PC-9 (cell line): ENCODE data around the gene LRP1B. TPM values are rescaled to one million over a fixed set of nuclear protein-coding genes. Genes with fewer than 3 reads are reported as not detected.

ENCODE experiments used
- BruUV-seq: library from RNA; stranded (reverse); fragments of 400-500 nt; replicated peaks from 2 replicates; lab custom pipeline; 2021; lab: Mats Ljungman, UMichigan
- CTCF ChIA-PET: fragments of 300-600 bp; sonication (Branson Sonifier 250); formaldehyde crosslinking; loops from one replicate; lab custom pipeline; 2022; ENCODE audit warnings: antibody characterized with exemption; lab: Charles Lee
- POLR2A ChIA-PET: fragments of 300-600 bp; sonication (Branson Sonifier 250); formaldehyde crosslinking; loops from one replicate; lab custom pipeline; 2022; ENCODE audit warnings: antibody characterized with exemption; ENCODE audit not compliant: unreplicated experiment; lab: Charles Lee
- DNase-seq, 2 experiments: peaks; one replicate each; pipeline versions ENCODE4 v3.0.0 to v3.0.0-alpha.2; 2015 to 2022; ENCODE audit warnings: mixed read lengths in 1 of 2
- H2AFZ ChIP-seq: fragments of 200-600 bp; sonication (generic); 2 replicates; pipeline ENCODE4 v1.8.1; 2017; ENCODE audit warnings: antibody characterized with exemption
- H3F3A ChIP-seq: fragments of 200-600 bp; sonication (generic); 2 replicates; pipeline ENCODE4 v1.8.1; 2017; ENCODE audit warnings: antibody characterized with exemption, mild to moderate bottlenecking, low read depth; ENCODE audit not compliant: insufficient read depth
- H3K27ac ChIP-seq: fragments of 200-600 bp; sonication (generic); 2 replicates; pipeline ENCODE4 v1.6.1; 2016; ENCODE audit warnings: mixed run types
- H3K27me3 ChIP-seq: fragments of 200-600 bp; sonication (generic); 2 replicates; pipeline ENCODE4 v1.6.1; 2016; ENCODE audit warnings: low read depth, mixed run types; ENCODE audit not compliant: insufficient read depth
- H3K36me3 ChIP-seq: fragments of 200-600 bp; sonication (generic); 2 replicates; pipeline ENCODE4 v1.6.1; 2016; ENCODE audit warnings: low read depth, mixed run types
- H3K4me1 ChIP-seq: fragments of 200-600 bp; sonication (generic); replicated peaks from 2 replicates; pipeline ENCODE4 v1.6.1; 2016; ENCODE audit warnings: mixed run types; ENCODE audit not compliant: insufficient read depth
- H3K4me2 ChIP-seq: fragments of 200-600 bp; sonication (generic); 2 replicates; pipeline ENCODE4 v1.6.1; 2017; ENCODE audit warnings: mixed run types
- H3K4me3 ChIP-seq: fragments of 200-600 bp; sonication (generic); 2 replicates; pipeline ENCODE4 v1.6.1; 2016; ENCODE audit warnings: mixed run types
- H3K79me2 ChIP-seq: fragments of 200-600 bp; sonication (generic); 2 replicates; pipeline ENCODE4 v1.6.1; 2017; ENCODE audit warnings: low read depth, mixed run types
- H3K9me2 ChIP-seq: fragments of 200-600 bp; sonication (generic); 2 replicates; pipeline ENCODE4 v1.8.1; 2017; ENCODE audit warnings: mild to moderate bottlenecking; ENCODE audit not compliant: insufficient read depth
- H3K9me3 ChIP-seq: fragments of 200-600 bp; sonication (generic); 2 replicates; pipeline ENCODE4 v1.8.1; 2016; ENCODE audit warnings: low read depth; ENCODE audit not compliant: insufficient read depth
- H4K20me1 ChIP-seq: fragments of 200-600 bp; sonication (generic); 2 replicates; pipeline ENCODE4 v1.8.1; 2017; ENCODE audit not compliant: insufficient read depth
- EZH2 ChIP-seq: fragments of 200-600 bp; sonication (generic); IDR thresholded peaks from 2 replicates; pipeline ENCODE4 v1.8.0; 2017; ENCODE audit warnings: antibody characterized with exemption, low read depth
- intact Hi-C: fragments of 100-400 bp; cut with micrococcal nuclease; formaldehyde crosslinking; loops from one replicate; pipeline ENCODE4 v1.10.0; 2022; ENCODE audit not compliant: unreplicated experiment
- total RNA-seq: library from RNA; stranded (reverse); gene quantifications from 2 replicates; pipeline ENCODE4 v1.2.3, GENCODE V29; 2021
- TF ChIP-seq, protein P1 (sequence below): fragments of 200-600 bp; sonication (generic); conservative IDR thresholded peaks from 2 replicates; pipeline ENCODE4 v1.6.1; 2017; ENCODE audit warnings: mixed run types, antibody characterized with exemption, mild to moderate bottlenecking, moderate library complexity

LRP1B gene
- total RNA-seq, 1 experiment from 2014 or later = 1.7 TPM

DNA sequence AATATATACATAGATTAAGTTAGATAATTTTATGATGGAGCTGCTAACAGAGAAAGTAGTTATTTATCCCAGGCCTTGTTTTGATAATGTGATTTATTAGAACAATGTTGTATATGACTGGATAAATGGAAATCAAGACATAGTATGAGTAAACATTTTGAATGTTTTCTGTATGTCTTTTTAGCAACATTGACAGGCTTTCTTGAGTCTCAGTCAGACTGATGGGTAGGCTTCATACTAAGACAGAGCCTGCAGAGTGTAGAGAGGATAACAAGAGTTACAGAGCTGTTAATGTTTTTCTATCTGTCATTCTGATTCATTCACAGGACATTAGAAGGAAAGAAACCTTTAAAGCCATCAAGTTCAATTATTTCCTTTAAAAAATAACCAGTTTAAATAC, 478.5 kb downstream of the LRP1B start:
- intact Hi-C loops = no loop called here
- H3K4me2 ChIP-seq = no peak overlapping the region
- no peaks in the 10 kb centered on the region for H3K36me3 ChIP-seq
- no peaks in the 10 kb centered on the region for H3K4me1 ChIP-seq
- H3K79me2 ChIP-seq = no peaks in the 10 kb centered on the region
- H3K4me3 ChIP-seq = no peak overlapping the region
- H4K20me1 ChIP-seq = no peaks in the 10 kb centered on the region
- ChIA-PET POLR2A (no interaction called here), CTCF (no interaction called here)
- no peak overlapping the region for H2AFZ ChIP-seq
- H3K27ac ChIP-seq = no peak overlapping the region
- BruUV-seq = no TSS peak
- TF ChIP-seq, protein P1, sequence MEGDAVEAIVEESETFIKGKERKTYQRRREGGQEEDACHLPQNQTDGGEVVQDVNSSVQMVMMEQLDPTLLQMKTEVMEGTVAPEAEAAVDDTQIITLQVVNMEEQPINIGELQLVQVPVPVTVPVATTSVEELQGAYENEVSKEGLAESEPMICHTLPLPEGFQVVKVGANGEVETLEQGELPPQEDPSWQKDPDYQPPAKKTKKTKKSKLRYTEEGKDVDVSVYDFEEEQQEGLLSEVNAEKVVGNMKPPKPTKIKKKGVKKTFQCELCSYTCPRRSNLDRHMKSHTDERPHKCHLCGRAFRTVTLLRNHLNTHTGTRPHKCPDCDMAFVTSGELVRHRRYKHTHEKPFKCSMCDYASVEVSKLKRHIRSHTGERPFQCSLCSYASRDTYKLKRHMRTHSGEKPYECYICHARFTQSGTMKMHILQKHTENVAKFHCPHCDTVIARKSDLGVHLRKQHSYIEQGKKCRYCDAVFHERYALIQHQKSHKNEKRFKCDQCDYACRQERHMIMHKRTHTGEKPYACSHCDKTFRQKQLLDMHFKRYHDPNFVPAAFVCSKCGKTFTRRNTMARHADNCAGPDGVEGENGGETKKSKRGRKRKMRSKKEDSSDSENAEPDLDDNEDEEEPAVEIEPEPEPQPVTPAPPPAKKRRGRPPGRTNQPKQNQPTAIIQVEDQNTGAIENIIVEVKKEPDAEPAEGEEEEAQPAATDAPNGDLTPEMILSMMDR = no peak
- no peak for TF ChIP-seq EZH2
- no peaks in the 10 kb centered on the region for H3K9me2 ChIP-seq
- no peaks in the 10 kb centered on the region for H3F3A ChIP-seq
- no peaks in the 10 kb centered on the region for H3K27me3 ChIP-seq
- no peak for DNase-seq
- no peaks in the 10 kb centered on the region for H3K9me3 ChIP-seq

GRCh38 chr2:141647353-141647752, 483.5 kb downstream of the LRP1B start:
- Histone ChIP-seq H3K36me3 (no peaks in the 10 kb centered on the region), H3F3A (no peaks in the 10 kb centered on the region), H3K4me2 (no peak overlapping the region), H2AFZ (no peak overlapping the region), H3K9me2 (no peaks in the 10 kb centered on the region), H4K20me1 (no peaks in the 10 kb centered on the region), H3K27me3 (no peaks in the 10 kb centered on the region), H3K79me2 (no peaks in the 10 kb centered on the region), H3K4me3 (no peak overlapping the region), H3K27ac (no peak overlapping the region), H3K4me1 (no peaks in the 10 kb centered on the region), H3K9me3 (no peaks in the 10 kb centered on the region)
- ChIA-PET POLR2A (no interaction called here), CTCF (no interaction called here)
- BruUV-seq = no TSS peak
- no peak for DNase-seq
- no peak for TF ChIP-seq EZH2
- TF ChIP-seq, protein P1 = no peak
- intact Hi-C loops = no loop called here

DNA sequence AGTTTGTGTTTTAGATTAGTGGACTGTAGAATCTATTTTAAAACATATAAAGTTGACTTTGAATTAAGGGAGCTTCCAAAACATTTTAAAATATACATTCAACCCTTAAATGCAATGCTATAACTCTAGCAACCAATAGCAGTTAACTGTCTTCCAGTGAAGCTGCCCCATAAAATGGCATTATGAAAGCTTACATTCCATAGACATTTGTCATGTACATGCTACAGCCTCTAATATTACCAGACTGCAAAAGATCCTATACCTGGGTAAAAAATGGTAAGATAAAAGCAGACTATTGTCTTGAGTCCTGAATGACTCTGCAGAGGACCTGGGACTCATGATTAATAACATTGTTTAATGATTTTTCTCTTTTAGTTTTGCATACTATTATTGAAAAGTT, 489.4 kb downstream of the LRP1B start:
- Histone ChIP-seq H3K79me2 (no peaks in the 10 kb centered on the region), H3K4me3 (no peak overlapping the region), H3K9me2 (no peaks in the 10 kb centered on the region), H4K20me1 (no peaks in the 10 kb centered on the region), H3F3A (no peaks in the 10 kb centered on the region), H3K27ac (no peak overlapping the region), H3K27me3 (no peaks in the 10 kb centered on the region), H3K36me3 (no peaks in the 10 kb centered on the region), H3K9me3 (no peaks in the 10 kb centered on the region), H2AFZ (no peak overlapping the region), H3K4me1 (no peaks in the 10 kb centered on the region), H3K4me2 (no peak overlapping the region)
- no TSS peak for BruUV-seq
- intact Hi-C loops = no loop called here
- TF ChIP-seq, protein P1 = no peak
- TF ChIP-seq EZH2 = no peak
- DNase-seq = no peak
- ChIA-PET CTCF (no interaction called here), POLR2A (no interaction called here)
